Thyroid gland (tissue), 4 donors: Measurements from ENCODE around the gene FKBP4. TPM values are rescaled to one million over a fixed set of nuclear protein-coding genes. Genes with fewer than 3 reads are reported as not detected.

ENCODE experiments used
- DNase-seq, 2 donors: peaks; one replicate each; pipeline ENCODE4 v3.0.0-alpha.2; 2019
- H3K27ac ChIP-seq, 3 donors: fragments of 200-600 bp; sonication (generic); 1 replicate in 2 of 3; 2 replicates in 1 of 3; pipeline ENCODE4 v1.5.1; 2016 to 2019; ENCODE audit warnings: mild to moderate bottlenecking in 1 of 3, moderate library complexity in 1 of 3
- H3K27me3 ChIP-seq: fragments of 200-600 bp; sonication (generic); one replicate; pipeline ENCODE4 v1.5.1; 2019
- H3K36me3 ChIP-seq, 2 donors: fragments of 200-600 bp; sonication (generic); one replicate each; pipeline ENCODE4 v1.5.1; 2016 to 2019
- H3K4me1 ChIP-seq, 2 donors: fragments of 200-600 bp; sonication (generic); one replicate each; pipeline ENCODE4 v1.5.1; 2017 to 2019
- H3K4me3 ChIP-seq, 3 donors: fragments of 200-600 bp; sonication (generic); replicated peaks in 1 of 3; 1 replicate in 2 of 3; 2 replicates in 1 of 3; pipeline ENCODE4 v1.5.1; 2016; ENCODE audit warnings: mild to moderate bottlenecking in 1 of 3
- H3K9me3 ChIP-seq: fragments of 200-600 bp; sonication (generic); one replicate; pipeline ENCODE4 v1.5.1; 2017
- CTCF ChIP-seq, 6 experiments: fragments of 200-600 bp in 3 of 6; fragments of 450-650 bp in 3 of 6; sonication (generic) in 3 of 6; IDR thresholded peaks; one replicate each; pipeline ENCODE4 v1.5.1; 2016 to 2019; ENCODE audit warnings: antibody characterized with exemption in 6 of 6, mild to moderate bottlenecking in 2 of 6, inconsistent platforms in 1 of 6, moderate library complexity in 1 of 6
- POLR2A ChIP-seq, 2 donors: fragments of 450-650 bp; IDR thresholded peaks; one replicate each; pipeline ENCODE4 v1.6.1; 2017; ENCODE audit warnings: antibody characterized with exemption in 2 of 2, mild to moderate bottlenecking in 2 of 2, moderate library complexity in 1 of 2
- WGBS, 2 donors: methylation state at CpG; one replicate each; pipeline ENCODE4 v1.1.5; 2017; 5-methylcytosine and 5-hydroxymethylcytosine counted together
- intact Hi-C: fragments of 100-400 bp; cut with DNase I; formaldehyde crosslinking; loops from one replicate; pipeline ENCODE4 v1.15.1; 2023
- total RNA-seq, 4 donors: library from RNA; depleted of rRNA; stranded (reverse); fragments of >200 nt; gene quantifications; one replicate each; pipeline ENCODE4 v1.2.3, GENCODE V29; 2016

FKBP4 gene
- total RNA-seq, 4 donors from 2014 or later, result 43.5 to 69.9 (median 47.0) TPM

- Histone ChIP-seq H3K36me3 (no peaks in the 10 kb centered on the region), H3K27me3 (no peaks in the 10 kb centered on the region), H3K4me3 (peak within 1 kb of the TSS; percentile 53 to 88 (median 83)), H3K27ac (peak within 1 kb of the TSS; percentile 96 to 98 (median 97)), H3K4me1 (peaks cover 17 to 23% of the 10 kb centered on the region in 2 donors), H3K9me3 (no peaks in the 10 kb centered on the region)
- intact Hi-C loops, result no loop called here
- peak; percentile 99 for DNase-seq
- 0 to 1% methylated on average over 42 to 46 of the region's 48 CpGs for WGBS, 2 donors
- TF ChIP-seq CTCF (IDR thresholded peaks at IDR 0.05) (no peak), POLR2A (IDR thresholded peaks at IDR 0.05) (peak; percentile 31 to 90)
Measured at GRCh38 chr12:2812290-2813213, 17.8 kb downstream of the FKBP4 start, which contains the start of gene ITFG2. ITFG2 (plus strand) TSS chr12:2812668; CDS start chr12:2812761, 93 bp downstream.

- Histone ChIP-seq H3K4me3 (peak overlapping the region; percentile 53 to 88 (median 83)), H3K27me3 (no peaks in the 10 kb centered on the region), H3K27ac (peak overlapping the region; percentile 96 to 98 (median 97)), H3K36me3 (peaks cover 9% of the 10 kb centered on the region in 2 donors), H3K4me1 (peaks cover 17 to 23% of the 10 kb centered on the region in 2 donors), H3K9me3 (no peaks in the 10 kb centered on the region)
- intact Hi-C loops, result no loop called here
- TF ChIP-seq POLR2A (IDR thresholded peaks at IDR 0.05), result no peak
- peak; percentile 15 to 52 (median 42) for TF ChIP-seq CTCF (IDR thresholded peaks at IDR 0.05)
- peak; percentile 36 to 37 for DNase-seq
- 20 to 21% methylated on average over 10 of the region's 10 CpGs for WGBS, 2 donors
Measured at GRCh38 chr12:2813214-2814185, 18.7 kb downstream of the FKBP4 start.

GRCh38 chr12:2819810-2820209, 25.0 kb downstream of the FKBP4 start:
- TF ChIP-seq POLR2A (IDR thresholded peaks at IDR 0.05), result no peak
- no peak for TF ChIP-seq CTCF (IDR thresholded peaks at IDR 0.05)
- Histone ChIP-seq H3K4me3 (no peak overlapping the region), H3K27me3 (no peaks in the 10 kb centered on the region), H3K27ac (no peak overlapping the region), H3K4me1 (peaks cover 0 to 8% of the 10 kb centered on the region in 2 donors), H3K36me3 (peaks cover 52 to 54% of the 10 kb centered on the region in 2 donors), H3K9me3 (no peaks in the 10 kb centered on the region)
- intact Hi-C loops, result no loop called here
- WGBS, 2 donors, result 95 to 96% methylated on average over 15 of the region's 15 CpGs
- DNase-seq, result no peak

- peaks cover 56 to 60% of the 10 kb centered on the region in 2 donors for H3K36me3 ChIP-seq
- no peak for TF ChIP-seq POLR2A (IDR thresholded peaks at IDR 0.05)
- TF ChIP-seq CTCF (IDR thresholded peaks at IDR 0.05), result no peak
- no peak for DNase-seq
Measured at GRCh38 chr12:2820432-2820831, 25.7 kb downstream of the FKBP4 start.

More at GRCh38 chr12:2820432-2820831, 25.7 kb downstream of the FKBP4 start:
- intact Hi-C loops, result no loop called here
- WGBS, 2 donors, result 82 to 91% methylated on average over 9 of the region's 9 CpGs
- H3K27ac ChIP-seq, result no peak overlapping the region
- no peaks in the 10 kb centered on the region for H3K9me3 ChIP-seq
- H3K4me3 ChIP-seq, result no peak overlapping the region
- H3K27me3 ChIP-seq, result no peaks in the 10 kb centered on the region
- peaks cover 0 to 3% of the 10 kb centered on the region in 2 donors for H3K4me1 ChIP-seq
